GM18520 (cell line): Measurements from ENCODE around the gene MERTK.

Experiments
- ATAC-seq: cut with Tn5 transposase; IDR thresholded peaks from one replicate; pipeline ENCODE4 v1.9.1; 2021; ENCODE audit not compliant: unreplicated experiment

MERTK gene

DNA sequence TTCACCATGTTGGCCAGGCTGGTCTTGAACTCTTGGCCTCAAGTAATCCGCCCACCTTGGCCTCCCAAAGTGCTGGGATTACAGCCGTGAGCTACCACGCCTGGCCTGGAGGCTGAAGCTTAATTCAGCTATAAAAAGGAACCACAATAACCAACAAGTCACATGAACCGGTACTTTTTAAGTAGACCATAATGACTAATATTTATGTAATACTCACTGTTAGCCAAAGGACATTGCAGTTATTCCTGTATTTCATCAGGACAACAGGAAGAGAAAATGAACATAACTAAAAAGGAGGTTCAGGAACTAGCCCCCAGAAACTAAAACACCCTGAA is 107.6 kb downstream of the MERTK start:
- no peak for ATAC-seq

DNA sequence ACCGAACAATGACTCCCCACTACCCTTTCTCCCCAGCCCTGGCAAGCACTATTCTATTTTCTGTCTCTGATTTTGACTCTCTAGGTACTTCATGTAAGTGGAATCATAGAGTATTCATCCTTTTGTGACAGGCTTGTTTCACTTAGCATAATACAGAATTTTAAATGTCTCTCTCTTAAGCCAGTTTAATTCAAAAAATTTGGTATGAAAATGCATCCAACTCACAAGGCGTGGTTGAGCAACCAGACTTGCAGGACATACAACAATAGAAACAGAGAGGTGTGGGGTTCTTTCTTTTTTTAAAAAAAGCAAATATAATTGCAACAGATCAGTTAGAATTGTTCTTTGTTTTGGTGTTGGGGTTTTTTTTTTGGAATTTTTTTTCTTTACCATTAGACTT is 109.1 kb downstream of the MERTK start:
- no peak for ATAC-seq

DNA sequence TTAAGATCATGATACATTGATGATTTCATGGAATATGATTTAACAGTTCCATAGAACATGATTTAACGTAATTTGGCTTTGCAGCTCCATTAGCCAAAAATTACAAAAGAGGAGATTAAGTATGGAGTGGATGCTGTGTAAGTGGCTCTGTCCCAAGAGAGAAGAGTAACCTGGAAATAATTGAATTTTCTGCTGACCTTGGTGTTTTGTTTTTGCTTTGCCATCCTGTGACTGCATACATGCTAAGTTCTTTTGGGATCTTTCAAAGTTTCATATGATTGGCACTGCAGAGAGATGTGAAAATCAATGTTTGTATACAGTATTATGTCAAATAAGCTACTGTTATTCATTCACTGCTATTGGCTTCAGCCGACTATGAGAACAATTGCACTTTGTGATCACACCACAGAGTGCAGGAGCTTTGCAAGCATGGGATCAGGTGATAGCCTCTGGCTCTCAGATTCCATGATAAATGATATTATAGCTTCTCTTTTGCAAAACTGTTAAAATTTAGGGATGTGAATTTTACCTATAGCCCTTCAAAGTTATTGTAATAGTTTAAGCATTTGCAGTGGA is 110.6 kb downstream of the MERTK start:
- ATAC-seq: no peak

DNA sequence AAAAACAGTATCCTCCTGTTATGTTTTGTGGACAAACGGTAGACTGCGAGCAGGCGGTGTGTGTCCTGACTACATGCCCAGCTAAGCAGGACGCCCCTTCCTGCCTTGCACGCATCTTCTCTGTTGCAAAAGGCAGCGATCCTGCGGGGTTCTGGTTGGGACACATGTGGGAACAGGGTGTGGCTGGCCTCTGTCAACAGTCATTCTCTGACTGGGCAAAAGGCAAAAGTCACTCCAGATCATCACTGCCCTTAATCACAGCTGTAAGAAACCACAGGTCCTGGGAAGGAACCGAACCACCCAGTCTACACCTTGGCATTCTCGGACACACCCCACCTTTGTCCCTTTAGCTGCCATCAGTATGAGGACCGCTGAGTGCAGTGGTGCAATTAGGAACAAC is 112.3 kb downstream of the MERTK start:
- no peak for ATAC-seq

DNA sequence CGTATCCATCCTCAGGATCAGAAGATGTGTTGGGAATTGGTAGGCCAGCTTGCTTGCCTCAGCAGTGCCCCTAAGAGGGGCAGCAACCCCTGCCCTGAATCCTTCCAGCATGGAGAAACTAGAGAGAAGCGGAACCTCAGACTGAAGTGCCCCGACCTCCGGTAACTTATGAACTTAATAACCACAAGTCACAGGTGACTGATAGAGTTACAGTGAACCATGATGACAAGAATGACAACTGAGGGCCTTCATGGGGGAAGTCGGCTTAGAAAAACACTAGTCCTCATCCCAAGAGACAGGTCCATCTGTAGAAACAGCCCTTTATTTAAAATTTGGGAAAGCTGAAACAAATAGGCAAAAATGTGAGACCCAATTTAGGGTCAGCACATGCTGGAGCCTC is 114.1 kb downstream of the MERTK start:
- ATAC-seq: no peak

DNA sequence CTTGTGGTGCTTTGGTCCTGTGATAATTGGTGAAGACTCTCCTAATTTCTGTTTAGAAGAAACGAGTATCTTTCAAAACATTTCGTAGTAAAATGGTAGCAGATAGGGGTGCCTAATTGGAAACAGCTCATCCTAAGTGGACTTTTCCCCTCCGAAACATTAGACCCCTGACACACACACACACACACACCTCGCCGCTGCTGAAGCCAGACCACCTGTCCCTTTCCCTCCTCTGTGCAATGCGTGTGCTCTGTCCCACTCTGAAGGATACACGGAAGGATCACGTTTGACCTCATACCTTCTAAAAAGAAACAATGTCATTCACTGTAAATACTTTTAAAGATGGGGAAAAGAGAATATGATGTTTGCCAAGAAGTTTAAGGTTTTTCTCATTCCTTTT is 120.4 kb downstream of the MERTK start:
- ATAC-seq: no peak

DNA sequence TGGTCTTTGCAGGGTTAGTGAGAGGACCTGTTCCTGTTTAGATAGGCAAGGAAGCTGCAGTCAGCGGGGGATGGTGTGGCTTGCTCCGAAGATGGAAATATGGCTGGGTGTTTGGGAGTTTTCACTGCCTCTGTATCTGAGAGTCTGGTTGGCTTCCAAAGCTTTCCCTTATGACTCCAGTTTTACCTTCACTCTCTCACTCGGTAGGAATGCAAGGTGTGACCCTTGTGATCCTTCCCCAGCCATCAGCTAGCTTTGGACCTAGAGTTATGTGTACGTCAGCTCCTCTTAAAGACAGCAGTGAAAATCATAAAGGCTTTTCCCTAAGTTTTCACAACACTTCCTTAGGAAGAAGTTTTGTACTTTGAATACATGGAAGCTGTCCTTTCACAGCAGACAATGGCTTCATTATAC is 121.2 kb downstream of the MERTK start:
- ATAC-seq: no peak

DNA sequence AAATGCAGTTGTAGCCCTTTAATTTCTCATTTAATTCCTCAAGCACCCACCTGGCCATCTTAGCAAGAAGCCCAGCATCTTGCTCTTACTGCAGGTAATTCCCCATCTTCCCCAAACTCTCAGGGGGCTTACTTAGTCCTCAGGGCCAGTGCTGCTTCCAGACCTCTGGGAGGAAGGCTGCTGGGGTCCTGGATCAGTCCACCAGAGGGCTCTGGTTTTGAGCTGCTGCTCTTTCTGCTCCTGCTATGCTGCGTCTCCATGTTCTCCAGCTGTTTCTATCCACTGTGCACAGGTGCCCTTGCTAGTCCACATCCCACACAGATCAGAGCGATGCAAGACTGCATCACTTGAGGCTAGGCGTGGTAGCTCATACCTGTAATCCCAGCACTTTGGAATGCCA is 122.2 kb downstream of the MERTK start:
- ATAC-seq: no peak

DNA sequence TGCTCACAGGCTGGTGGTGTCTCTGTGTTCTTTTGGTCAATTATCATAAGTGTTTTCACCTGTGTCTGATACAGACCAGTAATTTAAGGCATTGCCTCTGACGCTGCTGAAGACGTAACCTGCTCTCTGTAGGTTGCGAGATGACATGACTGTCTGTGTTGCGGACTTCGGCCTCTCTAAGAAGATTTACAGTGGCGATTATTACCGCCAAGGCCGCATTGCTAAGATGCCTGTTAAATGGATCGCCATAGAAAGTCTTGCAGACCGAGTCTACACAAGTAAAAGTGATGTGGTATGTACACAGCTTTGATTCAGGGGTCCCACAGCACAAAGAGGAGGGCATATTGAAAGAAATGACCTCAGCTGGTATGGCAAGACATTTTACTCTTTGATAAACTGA is 122.9 kb downstream of the MERTK start:
- no peak for ATAC-seq

DNA sequence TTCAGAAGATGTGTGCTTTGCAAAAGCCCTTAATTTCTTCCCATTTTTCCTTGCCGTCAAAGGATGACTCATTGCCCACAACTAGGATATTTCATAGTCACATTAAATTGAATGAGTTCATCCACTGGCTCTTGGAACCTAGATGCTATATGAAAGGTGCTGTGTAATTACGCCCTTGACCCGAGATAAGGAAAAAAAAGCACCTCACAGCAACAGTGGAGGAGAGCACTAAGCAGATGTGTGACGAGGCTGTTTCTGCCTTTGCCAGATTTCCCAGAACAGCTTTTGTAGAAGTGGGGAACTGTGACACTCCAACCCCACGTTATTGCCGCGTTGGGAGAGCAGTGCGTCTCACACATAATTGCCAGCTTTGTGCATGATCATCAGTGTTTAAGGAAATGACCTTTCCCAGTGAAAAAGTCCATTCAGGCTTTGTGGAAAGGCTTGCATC is 123.4 kb downstream of the MERTK start:
- ATAC-seq: no peak

DNA sequence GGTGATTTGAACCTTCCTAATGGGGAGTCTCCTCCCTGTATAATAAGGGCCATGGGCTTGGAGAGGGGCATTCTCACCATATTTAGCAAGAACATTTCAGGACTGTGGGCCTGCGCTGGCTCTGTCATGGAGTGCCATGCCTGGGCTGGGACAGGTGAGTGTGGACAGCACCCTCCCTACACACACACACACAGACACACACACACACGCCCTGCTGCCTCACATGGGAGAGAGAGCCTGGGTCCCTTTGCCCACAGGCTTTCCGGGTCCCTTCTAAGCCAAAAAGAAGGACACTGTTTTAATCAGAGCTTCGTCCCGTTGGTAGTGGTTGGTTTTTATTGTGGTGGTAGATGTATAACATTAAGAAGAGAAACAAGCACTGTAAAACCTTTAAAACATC is 125.3 kb downstream of the MERTK start:
- no peak for ATAC-seq

DNA sequence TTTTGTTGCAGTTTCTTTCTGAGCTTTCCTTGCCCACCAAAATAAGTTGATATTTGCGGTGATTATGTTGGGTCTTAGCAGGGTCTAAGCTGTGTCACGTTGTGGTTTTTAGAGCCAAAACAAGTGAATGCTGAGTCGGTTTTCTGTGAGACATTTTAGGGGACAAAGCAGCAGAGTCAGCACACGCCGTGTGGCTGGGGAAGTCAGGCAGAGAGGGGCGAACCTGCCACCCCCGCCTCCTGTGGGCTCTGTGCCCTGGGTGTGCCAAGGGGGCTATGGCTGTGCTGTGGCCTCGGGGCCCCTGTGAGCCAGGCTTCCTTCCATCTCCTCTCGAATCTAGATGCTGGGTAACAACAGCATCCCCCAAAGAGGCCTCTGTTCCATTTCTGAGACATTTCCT is 125.8 kb downstream of the MERTK start:
- ATAC-seq: no peak

DNA sequence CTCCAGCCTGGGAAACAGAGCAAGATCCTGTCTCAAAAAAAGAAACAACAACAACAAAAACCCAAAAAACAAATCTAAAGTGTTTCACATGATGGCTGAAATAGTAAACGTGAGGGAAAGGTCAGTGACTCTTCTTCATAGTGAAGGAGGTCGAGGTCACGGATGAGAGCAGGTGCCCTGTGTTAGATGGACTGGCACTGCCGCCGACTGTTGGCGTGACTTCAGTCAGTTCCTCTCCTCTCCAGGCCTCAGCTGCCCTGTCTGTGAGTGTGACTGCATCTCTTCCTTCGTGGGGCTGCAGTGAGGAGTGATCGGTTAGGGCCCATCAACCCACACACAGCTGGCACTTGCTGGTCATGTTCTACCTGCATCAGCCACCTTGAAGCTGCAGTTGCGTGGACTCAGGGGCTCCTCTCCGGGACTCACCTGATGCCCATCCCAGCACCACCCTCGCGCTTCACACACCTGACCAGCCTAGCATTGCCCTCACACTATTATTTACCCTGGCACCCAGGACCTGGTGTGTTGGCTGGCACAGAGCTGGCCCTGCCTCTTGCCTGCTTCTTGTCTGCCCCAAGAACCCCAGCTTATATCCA is 126.6 kb downstream of the MERTK start:
- no peak for ATAC-seq

DNA sequence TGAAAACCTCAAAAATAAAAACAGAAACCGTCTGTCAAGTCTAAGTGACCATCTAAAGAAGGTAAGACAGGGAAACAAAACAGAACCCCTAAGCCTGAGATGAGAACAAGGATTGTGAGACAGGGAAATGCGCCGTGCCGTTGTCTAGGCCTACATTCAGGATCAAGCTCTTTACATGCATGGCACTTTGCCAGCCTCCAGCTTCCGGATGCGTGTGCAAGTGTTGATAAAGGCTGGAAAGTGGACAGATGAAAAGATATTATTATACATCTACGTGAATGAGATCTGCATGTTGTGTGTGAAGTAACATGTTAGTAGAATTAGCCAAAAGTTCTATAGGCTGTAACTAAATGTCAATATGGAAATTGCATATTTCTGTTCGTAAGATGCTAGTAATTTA is 128.1 kb downstream of the MERTK start:
- ATAC-seq: no peak

DNA sequence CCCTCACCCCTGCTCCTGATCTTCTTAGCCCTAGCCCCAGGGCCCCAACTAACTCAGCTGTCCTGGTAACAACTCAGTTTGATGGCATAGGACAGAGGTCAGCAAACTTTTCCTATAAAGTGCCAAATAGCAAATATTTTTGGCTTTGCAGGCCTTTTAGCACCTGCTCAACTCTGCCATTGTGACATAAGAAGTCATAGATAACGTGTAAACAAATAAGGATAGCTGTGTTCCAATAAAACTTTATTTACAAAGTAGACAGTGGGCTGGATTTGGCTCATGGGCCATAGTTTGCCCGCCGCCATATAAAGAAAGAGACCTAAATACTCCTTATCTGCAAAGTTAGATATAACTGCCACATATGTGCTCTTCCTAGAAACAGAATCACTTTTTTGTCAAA is 129.4 kb downstream of the MERTK start:
- no peak for ATAC-seq

DNA sequence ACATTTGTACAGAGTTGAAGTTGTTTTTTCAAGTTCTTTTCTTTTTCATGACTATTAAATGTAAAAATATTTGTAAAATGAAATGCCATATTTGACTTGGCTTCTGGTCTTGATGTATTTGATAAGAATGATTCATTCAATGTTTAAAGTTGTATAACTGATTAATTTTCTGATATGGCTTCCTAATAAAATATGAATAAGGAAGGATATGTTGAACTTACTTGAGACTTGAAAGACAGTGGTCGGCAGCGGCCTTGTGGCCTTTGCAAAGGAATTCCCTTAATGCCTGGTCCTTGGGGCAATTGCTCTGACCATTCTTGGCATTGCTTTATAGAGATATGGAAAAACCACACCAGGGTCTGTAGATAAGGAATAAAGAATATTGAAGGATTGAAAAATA is 130.8 kb downstream of the MERTK start:
- ATAC-seq: no peak

DNA sequence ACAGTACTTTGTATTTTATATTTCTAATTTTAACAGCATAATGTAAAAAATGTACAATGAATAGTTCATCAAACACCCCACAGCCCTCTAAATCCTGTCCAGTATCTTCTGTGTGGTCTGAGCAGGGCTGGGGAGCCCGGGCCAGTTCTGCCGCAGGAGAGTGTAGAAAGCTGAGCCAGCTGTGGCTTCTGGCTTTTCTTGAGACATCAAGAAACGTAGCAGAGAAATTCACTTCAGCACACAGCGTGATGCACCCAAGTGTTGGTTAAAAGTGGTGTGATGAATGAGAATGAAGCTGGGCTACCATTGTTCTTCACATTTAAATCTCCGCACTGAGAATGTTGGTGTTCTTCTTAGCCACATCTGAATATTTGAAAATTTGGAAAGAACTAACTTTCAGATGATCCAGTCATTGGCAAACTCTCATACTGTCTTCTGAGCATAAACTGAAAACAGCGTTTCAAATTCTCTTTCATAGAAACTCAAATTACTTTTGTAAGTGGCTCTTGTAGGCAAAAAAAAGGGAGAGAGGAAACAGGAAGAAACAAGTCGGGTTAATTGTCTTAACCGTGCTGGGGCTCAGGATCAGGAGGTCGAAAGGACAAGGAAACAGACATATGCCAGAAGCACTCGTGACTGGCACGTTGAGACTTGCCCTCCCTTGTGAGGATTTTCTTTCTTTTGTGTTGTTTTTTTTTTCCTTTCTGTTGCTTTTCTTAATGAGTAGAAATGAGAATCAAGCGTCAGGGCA is 133.2 kb downstream of the MERTK start:
- ATAC-seq: no peak

DNA sequence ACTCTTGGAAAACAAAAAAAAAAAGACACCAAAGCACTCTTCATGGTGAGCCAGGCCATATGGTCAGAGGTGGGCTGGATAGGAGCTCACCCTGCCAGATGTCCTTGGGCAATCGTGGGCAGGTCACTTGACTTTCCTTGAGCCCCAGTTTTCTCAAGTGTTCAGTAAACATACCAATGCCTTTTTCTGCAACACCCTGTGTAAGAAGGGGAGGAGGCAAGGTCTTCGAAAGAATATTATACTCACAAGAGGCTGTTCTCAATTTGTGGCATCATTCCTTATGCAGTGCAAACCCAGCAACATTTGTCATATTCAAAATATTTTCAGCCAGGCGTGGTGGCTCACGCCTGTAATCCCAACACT is 133.8 kb downstream of the MERTK start:
- ATAC-seq: no peak

DNA sequence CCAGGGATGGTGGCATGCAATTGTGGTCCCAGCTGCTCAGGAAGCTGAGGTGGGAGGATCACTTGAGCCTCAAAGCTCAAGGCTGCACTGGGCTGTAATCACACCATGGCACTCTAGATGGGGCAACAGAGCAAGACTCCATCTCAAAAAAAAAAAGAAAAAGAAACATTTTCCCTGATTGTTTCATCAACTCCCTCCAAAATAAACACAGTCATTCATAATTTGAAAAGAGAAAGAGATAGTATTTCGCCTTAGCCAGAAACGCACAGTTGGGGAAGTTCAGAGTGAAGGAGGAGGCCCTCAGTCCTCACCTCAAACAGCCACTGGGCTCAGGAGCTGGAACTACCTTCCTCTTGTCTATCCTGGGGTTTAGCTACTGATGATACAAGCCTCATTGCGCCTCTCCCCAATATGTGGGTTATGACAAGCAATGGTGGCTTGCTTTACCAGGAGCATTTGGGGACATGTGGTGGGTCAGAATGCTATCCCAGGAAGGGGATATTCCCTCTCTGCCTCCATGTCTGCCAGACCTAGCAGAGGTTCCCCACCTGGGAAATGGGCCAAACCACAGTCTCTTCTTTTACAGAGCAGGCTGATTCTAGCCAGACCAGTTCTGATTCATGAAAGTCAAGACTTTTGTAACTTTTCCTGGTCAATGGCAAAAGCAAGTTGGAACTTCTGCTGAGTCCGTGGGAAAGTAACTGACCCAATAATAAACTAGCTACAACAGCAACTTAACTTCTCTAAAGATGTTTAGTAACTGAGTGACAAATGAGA is 134.5 kb downstream of the MERTK start:
- ATAC-seq: no peak

DNA sequence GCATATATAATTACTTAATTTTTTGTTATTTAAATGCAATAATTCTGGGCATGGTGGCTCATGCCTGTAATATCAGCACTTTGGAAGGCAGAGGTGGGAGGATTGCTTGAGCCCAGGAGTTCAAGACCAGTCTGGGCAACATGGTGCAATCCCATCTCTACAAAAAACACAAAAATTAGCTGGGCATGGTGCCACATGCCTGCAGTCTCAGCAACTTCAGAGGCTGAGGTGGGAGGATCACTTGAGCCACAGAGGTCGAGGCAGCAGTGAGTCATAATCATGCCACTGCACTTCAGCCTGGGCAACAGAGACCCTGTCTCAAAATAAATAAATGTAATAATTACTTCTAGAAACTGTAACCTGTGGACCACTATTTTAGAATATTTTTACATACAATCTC is 135.2 kb downstream of the MERTK start:
- no peak for ATAC-seq

DNA sequence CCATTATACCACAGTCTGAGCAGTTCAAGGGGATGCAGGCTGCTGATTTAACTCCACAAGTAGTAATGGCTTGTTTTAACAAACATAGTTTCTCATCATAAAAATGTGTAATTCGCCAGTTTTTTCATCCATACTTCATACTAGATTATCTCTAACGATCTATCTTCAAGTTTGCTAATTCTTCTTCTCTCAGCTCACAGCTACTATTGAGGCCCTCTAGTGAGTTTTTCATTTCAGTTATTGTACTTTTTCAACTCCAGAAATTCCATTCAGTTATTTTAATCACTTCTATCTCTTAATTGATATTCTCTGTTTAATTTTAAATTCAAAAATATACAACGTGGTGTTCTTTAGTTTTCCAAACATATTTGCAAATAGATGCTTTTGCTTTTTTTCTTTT is 136.5 kb downstream of the MERTK start:
- ATAC-seq: no peak

DNA sequence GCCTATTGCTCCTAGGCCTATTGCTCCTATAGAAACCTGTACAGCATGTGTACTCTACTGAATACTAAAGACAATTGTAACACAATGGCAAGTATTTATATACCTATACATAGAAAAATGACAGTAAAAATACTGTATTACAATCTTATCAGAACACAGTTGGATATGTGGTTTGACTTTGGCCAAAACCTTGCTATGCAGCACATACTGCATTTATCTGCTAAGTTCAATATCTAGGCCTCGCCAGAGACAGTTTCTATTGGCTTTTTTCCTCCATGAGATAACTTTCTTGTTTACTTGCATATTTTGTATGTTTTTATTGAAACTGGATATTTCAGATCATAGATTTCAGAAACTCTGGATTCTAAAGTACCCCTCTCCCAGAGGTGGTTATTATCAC is 137.4 kb downstream of the MERTK start:
- ATAC-seq: no peak
